NCI-H526 (cell line): ENCODE measurements around the gene PRDX6.
"Not testable (repeated sequence)": the region's sequence is repeated elsewhere in the genome, so short reads cannot be mapped to it uniquely, and the experiment has no call there.

ENCODE experiments used
- DNase-seq, 2 experiments: peaks; one replicate each; lab custom pipeline; 2025; lab: John Stamatoyannopoulos, UW

Gene PRDX6

DNA sequence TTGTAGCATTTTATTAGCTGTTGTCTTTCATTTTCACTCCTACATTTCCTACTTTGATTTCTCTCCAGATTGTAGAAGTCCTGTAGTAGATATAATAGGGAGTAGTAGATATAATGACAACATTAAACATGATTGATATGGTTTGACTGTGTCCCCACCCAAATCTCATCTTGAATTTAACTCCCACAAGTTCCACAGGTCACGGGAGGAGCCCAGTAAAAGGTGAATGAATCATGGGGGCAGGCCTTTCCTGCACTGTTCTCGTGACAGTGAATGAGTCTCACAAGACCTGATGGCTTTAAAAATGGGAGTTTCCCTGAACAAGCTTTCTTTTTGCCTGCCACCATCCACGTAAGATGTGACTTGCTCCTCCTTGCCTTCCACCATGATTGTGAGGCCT lies 7.5 kb upstream of the PRDX6 start:
- no peak for DNase-seq

DNA sequence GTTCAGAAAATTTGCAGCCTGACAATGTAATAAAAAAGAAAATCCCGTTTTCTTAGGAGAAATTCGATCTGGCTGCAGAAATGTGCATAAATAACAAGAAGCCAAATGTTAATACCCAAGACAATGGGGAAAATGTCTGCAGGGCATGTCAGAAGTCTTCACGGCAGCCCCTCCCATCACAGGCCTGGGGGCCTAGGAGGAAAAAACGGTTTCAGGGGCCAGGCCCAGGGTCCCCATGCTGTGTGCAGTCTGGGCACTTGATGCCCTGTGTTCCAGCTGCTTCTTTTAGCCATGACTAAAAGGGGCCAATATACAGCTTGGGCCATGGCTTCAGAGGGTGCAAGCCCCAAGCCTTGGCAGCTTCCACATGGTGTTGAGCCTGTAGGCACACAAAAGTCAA lies 6.5 kb upstream of the PRDX6 start:
- DNase-seq = no peak

DNA sequence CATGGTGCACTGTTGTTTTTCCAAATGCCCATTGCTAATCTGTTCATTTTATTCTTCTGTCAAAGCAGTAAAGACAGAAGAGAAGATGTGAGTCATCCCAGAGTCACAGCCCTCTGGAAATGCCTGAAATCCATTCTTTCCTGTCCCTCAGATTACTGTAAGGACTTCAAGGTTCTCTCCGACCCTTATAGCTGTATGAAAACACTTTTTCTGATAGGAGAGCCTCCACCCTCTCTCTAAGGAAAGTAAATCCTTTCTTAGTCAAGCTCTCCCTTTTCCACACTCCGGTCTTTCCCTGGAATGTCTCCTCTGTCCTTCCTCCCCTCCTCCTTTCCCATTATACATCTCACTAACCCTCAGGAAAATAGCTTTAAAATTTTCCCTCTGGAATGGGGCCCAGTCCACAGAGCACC lies 3.5 kb upstream of the PRDX6 start:
- no peak for DNase-seq

DNA sequence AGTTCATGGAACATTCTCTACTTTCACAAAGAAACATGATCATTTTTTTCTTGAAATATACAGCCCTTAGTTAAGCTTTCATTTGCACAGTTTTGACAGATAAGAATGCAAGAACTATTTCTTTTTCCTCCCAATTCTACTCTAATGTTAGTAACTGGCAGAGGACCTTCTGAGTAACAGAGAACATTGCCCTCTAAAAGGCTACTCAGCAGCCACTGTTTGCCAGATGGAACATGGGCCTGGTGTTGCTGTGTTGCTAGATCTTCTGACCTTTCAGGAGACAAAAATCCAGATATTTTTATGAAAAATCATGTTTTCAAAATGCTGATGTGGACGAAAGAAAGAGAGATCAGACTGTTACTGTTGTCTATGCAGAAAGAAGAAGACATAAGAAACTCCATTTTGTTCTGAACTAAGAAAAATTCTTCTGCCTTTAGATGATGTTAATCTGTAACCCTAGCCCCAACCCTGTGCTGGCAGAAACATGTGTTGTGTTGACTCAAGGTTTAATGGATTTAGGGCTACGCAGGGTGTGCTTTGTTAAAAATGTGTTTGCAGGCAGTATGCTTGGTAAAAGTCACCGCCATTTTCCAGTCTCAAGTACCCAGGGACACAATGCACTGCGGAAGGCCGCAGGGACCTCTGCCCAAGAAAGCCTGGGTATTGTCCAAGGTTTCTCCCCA lies 2.9 kb upstream of the PRDX6 start:
- peak; percentile 31 to 41 for DNase-seq

DNA sequence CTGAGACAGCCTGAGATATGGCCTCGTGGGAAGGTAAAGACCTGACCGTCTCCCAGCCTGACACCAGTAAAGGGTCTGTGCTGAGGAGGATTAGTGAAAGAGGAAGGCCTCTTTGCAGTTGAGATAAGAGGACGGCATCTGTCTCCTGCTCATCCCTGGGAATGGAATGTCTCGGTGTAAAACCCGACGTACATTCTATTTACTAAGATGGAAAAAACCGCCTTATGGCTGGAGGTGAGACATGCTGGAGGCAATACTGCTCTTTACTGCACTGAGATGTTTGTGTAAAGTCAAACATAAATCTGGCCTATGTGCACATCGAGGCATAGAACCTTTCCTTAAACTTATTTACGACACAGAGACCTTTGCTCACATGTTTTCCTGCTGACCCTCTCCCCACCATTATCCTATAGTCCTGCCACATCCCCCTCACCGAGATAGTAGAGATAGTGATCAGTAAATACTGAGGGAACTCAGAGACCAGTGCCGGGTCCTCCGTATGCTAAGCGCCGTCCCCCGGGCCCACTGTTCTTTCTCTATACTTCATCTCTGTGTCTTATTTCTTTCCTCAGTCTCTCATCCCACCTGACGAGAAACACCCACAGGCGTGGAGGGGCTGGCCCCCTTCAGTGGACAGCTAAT lies 2.2 kb upstream of the PRDX6 start:
- DNase-seq = peak; percentile 80 to 84

DNA sequence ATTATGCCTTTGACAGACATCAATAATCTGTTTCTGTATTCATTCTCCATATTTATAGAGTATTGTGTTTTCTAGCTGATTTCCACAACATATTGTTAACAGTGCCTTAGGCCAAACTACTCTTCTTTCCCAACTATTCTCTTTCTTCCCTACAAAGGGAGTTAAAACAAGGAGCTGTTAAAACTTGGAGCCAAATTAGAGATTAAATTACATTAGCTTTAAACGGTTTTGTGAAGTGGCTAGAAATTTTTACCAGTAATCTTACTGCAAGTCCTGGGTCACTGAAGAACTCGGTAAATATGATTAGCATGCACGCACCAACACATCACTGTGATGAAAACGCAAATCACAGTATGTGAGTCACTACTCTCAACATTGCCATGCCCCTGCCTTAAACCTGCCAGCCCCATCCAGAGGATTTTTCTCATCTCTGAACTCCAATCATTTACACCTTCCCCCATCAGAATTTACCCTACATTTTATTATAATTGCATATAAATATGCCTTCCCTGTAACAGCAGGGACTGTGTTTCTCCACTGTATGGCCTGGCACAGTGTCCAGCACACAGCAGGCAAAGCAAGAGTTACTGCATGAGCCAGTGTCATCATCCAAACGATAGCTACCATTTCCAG lies 1.5 kb upstream of the PRDX6 start:
- DNase-seq = peak; percentile 70 to 83

DNA sequence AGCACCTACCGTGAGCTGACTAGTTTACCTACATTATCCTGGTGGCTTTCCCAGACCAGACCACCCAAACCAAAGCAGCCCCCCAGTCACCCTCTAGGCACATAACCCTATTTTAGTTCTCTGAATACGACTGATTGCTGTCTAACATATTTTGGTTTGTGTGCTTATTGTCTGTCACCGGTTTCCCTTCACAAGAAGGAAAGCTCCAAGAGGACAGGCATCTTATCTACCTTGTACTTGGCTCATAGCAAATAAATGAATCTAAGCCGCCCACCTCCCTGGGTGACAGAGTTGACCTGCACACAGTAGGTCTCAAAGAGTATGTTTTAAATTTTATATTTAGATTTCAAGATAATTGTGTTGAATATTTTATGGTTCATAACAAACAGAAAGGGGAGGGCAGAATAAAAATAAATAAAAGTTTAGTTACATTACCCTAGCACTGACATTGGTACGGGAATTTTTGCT lies 904 bp upstream of the PRDX6 start:
- no peak for DNase-seq

DNA sequence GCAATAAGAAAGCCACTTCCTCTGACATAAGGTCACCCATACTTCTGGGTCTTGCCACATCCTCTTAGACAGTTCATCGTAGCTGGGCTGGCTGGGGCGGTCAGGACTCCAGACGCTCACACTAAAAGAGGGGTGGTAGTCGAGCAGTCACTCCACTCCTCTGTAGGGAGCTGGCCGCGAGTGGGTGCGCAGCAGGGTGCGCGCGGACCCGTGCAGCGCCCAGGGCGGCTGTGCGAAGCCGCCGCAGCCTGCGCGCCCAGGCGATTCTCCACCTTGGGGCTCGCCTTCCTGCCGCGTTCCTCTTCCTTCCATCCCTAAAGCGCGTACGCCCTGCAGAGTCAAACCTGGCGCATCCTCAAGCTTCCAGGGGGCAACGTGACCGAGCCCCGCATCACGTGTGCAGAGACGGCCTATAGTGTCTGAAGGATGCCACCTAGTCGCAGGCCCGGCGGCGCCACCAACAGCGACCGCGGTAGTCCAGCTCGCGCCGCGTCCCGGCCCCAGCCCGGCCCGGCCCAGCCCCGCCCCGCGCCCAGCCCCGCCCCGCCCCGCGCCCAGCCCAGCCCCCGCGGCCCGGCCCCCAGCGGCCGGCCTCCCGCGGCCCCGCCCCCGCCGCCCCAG lies 360 bp upstream of the PRDX6 start:
- DNase-seq = peak; percentile 98 to 100

DNA sequence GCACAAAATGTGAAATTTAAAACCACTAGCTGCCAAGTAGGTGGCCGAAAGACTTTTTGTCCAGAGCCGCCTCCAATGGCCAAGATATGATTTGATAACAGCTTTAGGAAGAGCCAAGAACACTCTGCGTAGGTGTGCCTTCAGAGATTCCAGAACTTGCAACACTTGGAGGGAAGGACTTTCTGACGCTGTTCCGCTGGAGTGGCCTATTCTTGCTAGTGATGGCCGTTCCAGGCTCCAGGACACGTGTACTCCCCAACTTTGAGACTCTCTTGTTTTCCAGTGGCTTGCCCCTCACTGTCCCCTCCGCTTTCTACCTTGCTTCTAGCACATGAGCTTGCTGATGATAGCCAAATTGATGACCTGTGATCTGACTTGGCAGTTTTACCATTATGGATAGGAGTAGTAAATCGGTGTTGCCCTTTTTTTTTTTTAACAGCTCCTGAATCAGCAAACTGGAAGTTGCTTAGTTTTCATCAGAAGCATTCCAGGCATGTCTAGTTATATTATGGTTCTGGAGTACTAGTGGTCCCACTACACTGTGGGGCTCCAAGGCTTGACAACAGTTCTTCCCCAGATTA lies 1.0 kb downstream of the PRDX6 start:
- peak; percentile 41 to 76 for DNase-seq

DNA sequence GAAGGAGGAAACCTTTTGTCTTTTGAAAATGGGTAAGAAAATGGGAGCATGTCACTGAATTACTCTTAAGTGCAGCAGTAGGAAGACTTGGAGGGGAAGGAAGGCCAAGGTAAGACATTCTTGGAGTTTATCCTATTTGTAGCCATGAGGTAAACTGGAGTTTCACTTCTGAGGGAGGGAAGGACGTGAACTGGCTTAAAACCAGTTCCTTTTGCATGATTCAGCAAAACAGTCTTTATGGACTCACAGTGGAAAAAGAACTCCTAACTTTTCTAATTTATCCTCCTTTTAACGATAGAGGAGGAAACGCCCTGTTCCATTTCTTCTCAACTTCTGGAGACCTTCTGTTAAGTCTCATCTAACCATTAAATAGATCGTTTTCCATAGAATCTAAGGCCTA lies 2.5 kb downstream of the PRDX6 start:
- DNase-seq = no peak

DNA sequence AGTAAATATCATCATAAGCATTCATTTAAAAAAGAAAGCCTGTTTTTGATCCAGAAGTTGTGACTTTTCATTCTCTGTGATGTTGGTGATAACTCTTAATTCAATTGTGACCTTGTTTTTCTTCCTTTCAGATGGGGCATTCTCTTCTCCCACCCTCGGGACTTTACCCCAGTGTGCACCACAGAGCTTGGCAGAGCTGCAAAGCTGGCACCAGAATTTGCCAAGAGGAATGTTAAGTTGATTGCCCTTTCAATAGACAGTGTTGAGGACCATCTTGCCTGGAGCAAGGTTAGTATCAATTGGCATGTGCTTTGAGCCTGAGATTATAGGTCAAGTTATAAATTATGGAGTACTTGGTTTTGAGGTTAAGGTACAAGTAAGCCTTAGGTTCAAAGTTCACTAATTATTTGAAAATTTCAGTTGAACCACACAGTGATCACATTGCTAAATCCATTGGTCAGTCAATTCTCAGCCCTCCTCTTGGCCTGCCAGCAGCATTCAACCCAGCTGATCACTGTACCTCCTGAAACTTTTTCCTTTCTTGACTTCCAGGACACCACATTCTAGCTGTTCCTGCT lies 4.1 kb downstream of the PRDX6 start:
- no peak for DNase-seq

DNA sequence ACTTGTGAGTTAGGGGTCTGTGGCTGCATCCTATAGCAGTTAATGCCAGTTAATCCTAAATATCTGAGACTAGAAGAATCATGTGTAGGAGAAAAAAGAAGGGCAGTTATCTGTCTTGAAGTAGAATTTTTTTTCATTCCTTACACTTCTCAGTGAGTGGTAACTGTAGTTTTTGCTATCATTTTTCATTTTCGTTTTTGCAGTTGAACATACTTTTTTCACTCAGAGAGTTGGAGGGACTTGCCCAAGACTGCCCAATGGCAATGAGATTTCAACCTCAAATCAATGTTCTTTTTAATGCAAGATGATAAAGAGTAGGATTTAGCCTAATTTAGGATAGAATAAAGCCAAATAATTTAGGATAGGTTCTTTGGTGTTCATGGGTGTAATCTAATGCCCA lies 5.5 kb downstream of the PRDX6 start:
- DNase-seq = no peak

DNA sequence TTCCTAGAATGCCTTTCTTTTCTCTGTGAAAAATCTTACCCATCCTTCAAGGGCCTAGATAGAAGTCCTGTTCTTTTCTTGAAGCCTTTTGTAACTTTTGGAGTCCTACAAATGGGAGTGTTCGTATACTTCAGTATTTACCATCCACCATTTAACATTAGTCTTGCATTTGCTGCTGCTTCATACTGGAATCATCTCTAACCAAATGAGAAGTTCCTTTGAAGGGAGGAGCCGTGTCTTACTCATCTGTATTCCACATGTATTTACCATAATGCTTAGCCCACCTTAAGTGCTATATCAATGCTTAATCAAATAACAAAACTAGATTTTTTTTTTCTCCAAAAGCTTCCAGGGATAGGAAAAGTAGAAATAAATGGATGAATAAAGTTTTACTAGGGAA lies 7.1 kb downstream of the PRDX6 start:
- no peak for DNase-seq

DNA sequence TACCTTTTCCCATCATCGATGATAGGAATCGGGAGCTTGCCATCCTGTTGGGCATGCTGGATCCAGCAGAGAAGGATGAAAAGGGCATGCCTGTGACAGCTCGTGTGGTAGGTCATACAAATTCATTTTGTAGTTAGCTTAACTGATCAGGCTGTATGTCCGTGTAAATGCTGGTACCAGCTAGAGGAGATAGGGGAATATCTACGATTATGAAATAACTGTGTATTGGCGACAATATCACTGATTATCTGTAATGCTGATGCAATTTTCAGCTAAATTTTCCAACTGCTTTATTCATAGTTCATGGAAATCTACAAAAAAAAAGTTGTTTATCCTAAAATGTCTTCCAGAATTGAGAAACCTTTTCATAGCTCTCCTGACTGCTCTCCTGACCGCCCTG lies 8.3 kb downstream of the PRDX6 start:
- no peak for DNase-seq

DNA sequence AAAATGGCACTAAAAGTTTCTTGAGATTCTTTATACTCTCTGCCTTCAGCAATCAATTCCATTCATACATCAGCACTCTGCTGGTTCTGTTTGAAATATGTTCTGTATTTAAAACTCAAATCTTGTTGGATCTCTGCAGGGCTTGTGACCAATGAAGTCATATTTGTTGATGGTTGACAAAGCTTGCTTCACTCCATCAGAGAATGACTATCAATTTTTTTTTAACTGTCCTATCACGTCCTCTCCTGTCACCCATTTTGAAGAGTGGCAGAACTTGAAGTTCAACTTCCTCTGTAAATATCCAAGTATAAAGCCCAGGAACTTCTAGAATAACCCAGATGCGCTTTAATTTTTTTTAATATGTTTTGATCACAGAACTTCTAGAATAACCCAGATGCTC lies 10.9 kb downstream of the PRDX6 start:
- no peak for DNase-seq

DNA sequence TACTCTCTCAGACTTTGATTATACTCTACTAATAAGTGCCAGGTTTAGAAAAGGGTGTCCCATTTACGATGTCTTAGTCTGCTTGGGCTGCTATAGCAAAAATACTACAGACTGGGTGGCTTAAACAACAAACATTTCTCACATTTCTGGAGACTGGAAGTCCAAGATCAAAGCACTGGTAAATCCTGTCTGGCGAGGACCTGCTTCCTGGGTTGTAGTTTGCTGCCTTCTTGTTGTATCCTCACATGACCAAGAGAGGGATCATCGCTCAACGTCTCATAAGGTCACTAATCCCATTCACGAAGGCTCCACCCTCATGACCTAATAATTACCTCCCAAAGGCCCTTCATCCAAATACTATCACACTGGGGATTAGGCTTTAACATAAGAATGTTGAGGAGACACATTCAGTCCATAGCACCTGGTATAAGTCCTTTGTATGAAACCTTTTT lies 12.0 kb downstream of the PRDX6 start:
- DNase-seq = no peak

DNA sequence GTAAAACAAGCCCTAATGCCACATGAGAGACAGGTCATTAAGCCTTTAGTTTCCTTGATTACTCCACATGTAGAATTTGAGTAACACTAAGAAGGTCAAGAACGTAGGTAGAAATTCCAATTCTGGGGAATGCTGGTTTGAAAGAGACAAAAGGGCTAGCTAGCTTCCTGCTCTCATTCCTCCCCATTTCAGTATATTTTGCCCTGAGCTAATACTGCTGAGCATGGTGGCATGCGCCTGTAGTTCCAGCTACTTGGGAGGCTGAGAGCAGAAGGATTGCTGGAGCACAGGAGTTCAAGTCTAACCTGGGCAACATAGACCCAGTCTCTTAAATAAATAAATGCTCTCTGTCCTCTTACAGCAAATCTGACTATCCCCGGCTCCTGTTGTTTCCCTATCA lies 12.8 kb downstream of the PRDX6 start:
- DNase-seq = no peak

DNA sequence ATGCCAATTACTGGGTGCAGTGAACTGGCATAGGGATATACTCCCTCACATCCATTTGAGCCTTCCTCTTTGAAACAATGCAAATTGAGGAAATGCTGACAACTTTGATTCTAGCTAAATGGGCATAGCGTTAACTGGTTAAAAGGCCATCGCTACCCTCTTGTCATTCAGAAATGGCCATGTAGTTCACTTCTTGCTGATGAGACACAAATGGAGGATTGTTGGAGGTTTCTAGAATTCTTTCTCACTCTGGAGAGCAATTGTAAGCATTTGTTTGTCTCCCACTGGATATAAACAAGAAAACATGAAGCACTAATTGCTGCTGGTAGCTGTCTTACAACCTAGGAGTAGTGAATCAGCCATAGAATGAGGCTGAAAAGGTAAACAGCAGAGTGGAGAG lies 14.4 kb downstream of the PRDX6 start:
- no peak for DNase-seq

DNA sequence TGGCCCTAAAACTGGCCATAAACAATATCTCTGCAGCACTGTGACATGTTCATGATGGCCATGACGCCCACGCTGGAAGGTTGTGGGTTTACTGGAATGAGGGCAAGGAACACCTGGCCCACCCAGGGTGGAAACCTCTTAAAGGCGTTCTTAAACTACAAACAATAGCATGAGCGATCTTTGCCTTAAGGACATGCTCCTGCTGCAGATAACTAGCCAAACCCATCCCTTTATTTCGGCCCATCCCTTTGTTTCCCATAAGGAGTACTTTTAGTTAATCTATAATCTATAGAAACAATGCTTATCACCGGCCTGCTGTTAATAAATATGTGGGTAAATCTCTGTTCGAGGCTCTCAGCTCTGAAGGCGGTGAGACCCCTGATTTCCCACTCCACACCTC lies 16.0 kb downstream of the PRDX6 start:
- not testable (repeated sequence) for DNase-seq

DNA sequence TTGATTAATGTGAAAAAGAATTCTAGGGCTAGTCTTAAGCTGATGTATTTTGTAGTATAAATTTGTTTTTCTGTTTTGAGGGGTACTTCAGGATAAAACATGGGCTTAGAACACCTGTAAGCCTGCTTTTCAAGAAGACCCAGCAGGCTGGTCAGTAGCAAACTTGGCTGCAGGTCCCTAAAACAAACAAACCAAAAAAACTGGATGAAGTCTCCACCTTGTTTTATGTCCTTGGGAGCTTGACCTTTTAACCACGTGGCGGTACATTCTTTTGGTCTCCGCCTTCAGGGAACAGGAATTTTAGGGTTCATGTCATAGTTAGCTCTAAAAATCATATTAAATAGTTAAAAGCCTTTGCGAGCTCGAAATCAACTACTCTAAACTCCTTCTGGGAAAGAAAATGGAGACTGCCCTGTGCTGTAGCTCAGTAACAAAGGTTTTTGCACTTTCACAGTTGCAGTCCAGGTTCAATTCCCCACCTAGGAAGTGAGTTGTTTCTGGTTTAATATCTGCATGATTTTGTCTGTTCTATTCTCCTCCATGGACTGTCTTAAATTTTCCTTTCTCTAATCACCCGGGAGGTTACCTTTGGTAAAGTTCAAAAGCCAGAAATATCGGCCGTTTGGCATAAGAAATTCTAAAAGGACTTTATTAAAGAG lies 18.6 kb downstream of the PRDX6 start:
- DNase-seq = no peak

DNA sequence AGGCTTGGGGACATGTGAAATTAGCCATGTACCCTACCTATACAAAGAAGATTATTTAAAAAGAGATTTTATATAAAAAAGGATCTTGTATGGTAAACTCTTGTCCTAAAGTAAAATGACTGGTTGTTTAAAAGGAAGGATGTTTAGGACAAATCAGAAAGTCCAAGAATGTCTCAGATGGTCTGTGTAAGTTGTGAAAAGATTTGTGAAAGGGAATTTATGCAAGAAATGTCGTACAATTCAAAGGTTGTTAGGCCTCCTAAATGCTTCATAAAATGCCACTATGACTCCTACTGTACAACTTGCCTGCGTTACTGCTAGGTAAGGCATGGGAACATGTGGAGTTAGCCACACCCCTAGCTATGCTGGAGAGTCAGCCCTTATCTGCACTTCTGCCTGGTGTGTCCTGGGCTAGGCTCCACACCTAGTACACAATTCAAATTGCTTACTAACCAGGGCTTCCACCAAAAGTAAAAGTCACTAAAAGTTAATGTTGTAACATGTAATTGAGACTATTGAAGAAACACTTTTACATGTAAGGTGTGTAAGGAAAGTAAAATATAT lies 19.7 kb downstream of the PRDX6 start:
- no peak for DNase-seq
